DOHH2 (cell line): ENCODE measurements around the gene GNG8.

Experiments used
- H3F3A ChIP-seq: fragments of 200-600 bp; sonication (generic), shearing (Covaris generic); 2 replicates; pipeline ENCODE4 v1.6.0; 2016; ENCODE audit warnings: antibody characterized with exemption, mild to moderate bottlenecking; ENCODE audit not compliant: control insufficient read depth, insufficient read depth
- H3K27ac ChIP-seq: fragments of 200-600 bp; sonication (generic); 2 replicates; pipeline ENCODE4 v1.5.1; 2014; ENCODE audit warnings: low read depth, mild to moderate bottlenecking, low read length, moderate library complexity
- H3K27me3 ChIP-seq: fragments of 200-600 bp; sonication (generic); 2 replicates; pipeline ENCODE4 v1.6.1; 2014; ENCODE audit warnings: mild to moderate bottlenecking, low read length, mixed read lengths; ENCODE audit not compliant: control insufficient read depth
- H3K36me3 ChIP-seq: fragments of 200-600 bp; sonication (generic); 2 replicates; pipeline ENCODE4 v1.6.1; 2014; ENCODE audit warnings: mild to moderate bottlenecking, low read length, moderate library complexity, mixed read lengths; ENCODE audit not compliant: control insufficient read depth
- H3K4me1 ChIP-seq: fragments of 200-600 bp; sonication (generic); 2 replicates; pipeline ENCODE4 v1.6.1; 2014; ENCODE audit warnings: mild to moderate bottlenecking, low read length, mixed read lengths; ENCODE audit not compliant: control insufficient read depth
- H3K4me2 ChIP-seq: fragments of 200-600 bp; sonication (generic); 2 replicates; pipeline ENCODE4 v1.6.0; 2014; ENCODE audit warnings: mild to moderate bottlenecking, low read length, moderate library complexity
- H3K4me3 ChIP-seq: fragments of 200-600 bp; sonication (generic); 2 replicates; pipeline ENCODE4 v1.5.1; 2014; ENCODE audit warnings: mild to moderate bottlenecking, low read length, mixed read lengths
- H3K79me2 ChIP-seq: fragments of 200-600 bp; sonication (generic); 2 replicates; pipeline ENCODE4 v1.6.1; 2014; ENCODE audit warnings: mild to moderate bottlenecking, low read length, mixed read lengths; ENCODE audit not compliant: control insufficient read depth
- H3K9me2 ChIP-seq: fragments of 200-600 bp; sonication (generic); replicated peaks from 2 replicates; pipeline ENCODE4 v1.6.1; 2014; ENCODE audit warnings: mild to moderate bottlenecking, low read length, mixed read lengths; ENCODE audit not compliant: control insufficient read depth
- H3K9me3 ChIP-seq: fragments of 200-600 bp; sonication (generic); 2 replicates; pipeline ENCODE4 v1.6.1; 2014; ENCODE audit warnings: antibody characterized with exemption, low read length, mixed read lengths; ENCODE audit not compliant: control insufficient read depth, insufficient read depth
- H4K20me1 ChIP-seq: fragments of 200-600 bp; sonication (generic); 2 replicates; pipeline ENCODE4 v1.6.0; 2014; ENCODE audit warnings: low read depth, mild to moderate bottlenecking, antibody characterized with exemption, low read length, moderate library complexity; ENCODE audit not compliant: control insufficient read depth, insufficient read depth
- CTCF ChIP-seq: fragments of 200-600 bp; sonication (generic); IDR thresholded peaks from one replicate; pipeline ENCODE4 v1.5.1; 2014; ENCODE audit warnings: antibody characterized with exemption, mild to moderate bottlenecking, low read depth, low read length; ENCODE audit not compliant: poor library complexity, severe bottlenecking
- EZH2phosphoT487 ChIP-seq: fragments of 200-600 bp; sonication (generic); IDR thresholded peaks from 2 replicates; pipeline ENCODE4 v1.6.1; 2017; ENCODE audit warnings: borderline replicate concordance, mild to moderate bottlenecking, antibody characterized with exemption, low read length, moderate library complexity, mixed read lengths

The GNG8 gene

GRCh38 chr19:46633130-46633529, 2.9 kb downstream of the GNG8 start:
- Histone ChIP-seq H3K36me3 (no peaks in the 10 kb centered on the region), H3K9me3 (no peaks in the 10 kb centered on the region), H3K9me2 (no peaks in the 10 kb centered on the region), H3K4me1 (peaks cover 29% of the 10 kb centered on the region), H3K4me2 (no peak overlapping the region; the same call in 1 of the 2 replicates), H3K4me3 (no peak overlapping the region), H3K27me3 (peaks cover 61% of the 10 kb centered on the region), H3F3A (no peaks in the 10 kb centered on the region; the same call in 1 of the 2 replicates), H4K20me1 (peaks cover 8% of the 10 kb centered on the region), H3K79me2 (no peaks in the 10 kb centered on the region), H3K27ac (no peak overlapping the region)
- TF ChIP-seq EZH2phosphoT487 (no peak), CTCF (no peak)

GRCh38 chr19:46631481-46631880, 4.5 kb downstream of the GNG8 start:
- no peaks in the 10 kb centered on the region for H3K9me3 ChIP-seq
- H3K27ac ChIP-seq, result no peak overlapping the region
- H3K4me2 ChIP-seq, result no peak overlapping the region
- H4K20me1 ChIP-seq, result peaks cover 8% of the 10 kb centered on the region
- TF ChIP-seq CTCF (no peak), EZH2phosphoT487 (no peak)
- H3F3A ChIP-seq, result no peaks in the 10 kb centered on the region; the same call in 1 of the 2 replicates
- no peaks in the 10 kb centered on the region for H3K79me2 ChIP-seq
- H3K4me3 ChIP-seq, result no peak overlapping the region
- no peaks in the 10 kb centered on the region for H3K36me3 ChIP-seq
- H3K4me1 ChIP-seq, result peaks cover 25% of the 10 kb centered on the region
- H3K9me2 ChIP-seq, result no peaks in the 10 kb centered on the region
- H3K27me3 ChIP-seq, result peaks cover 44% of the 10 kb centered on the region

- H3K4me2 ChIP-seq, result no peak overlapping the region
- H3K4me3 ChIP-seq, result no peak overlapping the region
- H3K9me3 ChIP-seq, result no peaks in the 10 kb centered on the region
- H4K20me1 ChIP-seq, result peaks cover 8% of the 10 kb centered on the region
- TF ChIP-seq CTCF, result no peak
- TF ChIP-seq EZH2phosphoT487, result no peak
- H3K27me3 ChIP-seq, result peaks cover 36% of the 10 kb centered on the region
- H3K36me3 ChIP-seq, result no peaks in the 10 kb centered on the region
- no peaks in the 10 kb centered on the region for H3F3A ChIP-seq
- H3K27ac ChIP-seq, result no peak overlapping the region
- no peaks in the 10 kb centered on the region for H3K9me2 ChIP-seq
- H3K4me1 ChIP-seq, result peaks cover 17% of the 10 kb centered on the region
- no peaks in the 10 kb centered on the region for H3K79me2 ChIP-seq
Observed at GRCh38 chr19:46630586-46631205, 5.3 kb downstream of the GNG8 start.
